GM19238 (cell line): ENCODE data around the gene TTC23L.

Experiments
- DNase-seq: peaks from one replicate; pipeline ENCODE4 v3.0.0; 2011; ENCODE audit warnings: low spot score; ENCODE audit not compliant: insufficient read length

Gene TTC23L

GRCh38 chr5:34869256-34869655 is 30.3 kb downstream of the TTC23L start:
- DNase-seq, result no peak

GRCh38 chr5:34870382-34870781 is 31.4 kb downstream of the TTC23L start:
- no peak for DNase-seq

- no peak for DNase-seq
Observed at GRCh38 chr5:34876275-34876674, 37.3 kb downstream of the TTC23L start.

- no peak for DNase-seq
Observed at GRCh38 chr5:34881246-34881645, 42.3 kb downstream of the TTC23L start.

- no peak for DNase-seq
Observed at GRCh38 chr5:34886392-34887119, 47.6 kb downstream of the TTC23L start.

- no peak for DNase-seq
Observed at GRCh38 chr5:34889394-34889793, 50.4 kb downstream of the TTC23L start.

GRCh38 chr5:34891981-34892380 is 53.0 kb downstream of the TTC23L start:
- no peak for DNase-seq

- DNase-seq, result no peak
Observed at GRCh38 chr5:34892414-34892813, 53.5 kb downstream of the TTC23L start.

GRCh38 chr5:34894716-34895115 is 55.8 kb downstream of the TTC23L start:
- DNase-seq, result no peak

GRCh38 chr5:34895641-34896419 is 56.9 kb downstream of the TTC23L start:
- DNase-seq, result no peak

- no peak for DNase-seq
Observed at GRCh38 chr5:34897646-34898045, 58.7 kb downstream of the TTC23L start.

- DNase-seq, result peak; percentile 14
Observed at GRCh38 chr5:34898258-34898895, 59.4 kb downstream of the TTC23L start.

- no peak for DNase-seq
Observed at GRCh38 chr5:34899066-34899465, 60.1 kb downstream of the TTC23L start.

- DNase-seq, result no peak
Observed at GRCh38 chr5:34900652-34901051, 61.7 kb downstream of the TTC23L start.

- DNase-seq, result no peak
Observed at GRCh38 chr5:34903260-34903659, 64.3 kb downstream of the TTC23L start.

- DNase-seq, result no peak
Observed at GRCh38 chr5:34905564-34905963, 66.6 kb downstream of the TTC23L start.

- no peak for DNase-seq
Observed at GRCh38 chr5:34913072-34913471, 74.1 kb downstream of the TTC23L start.

- DNase-seq, result no peak
Observed at GRCh38 chr5:34914671-34915138, 75.7 kb downstream of the TTC23L start.

GRCh38 chr5:34915139-34915855 is 76.3 kb downstream of the TTC23L start, which contains the start of the genes BRIX1 and RAD1:
Gene BRIX1 (plus strand): TSS chr5:34915711. CDS start chr5:34915739, 28 bp downstream.
Gene RAD1 (minus strand): TSS chr5:34915504. CDS start chr5:34914892, 612 bp downstream.
- peak; percentile 84 for DNase-seq

- no peak for DNase-seq
Observed at GRCh38 chr5:34915856-34916192, 76.9 kb downstream of the TTC23L start.

GRCh38 chr5:34916518-34916917 is 77.6 kb downstream of the TTC23L start:
- DNase-seq, result no peak
